WTC11 (cell line): ENCODE results near the gene MOGAT2.

Source experiments
- CREM ChIP-seq: sonication (generic); formaldehyde crosslinking; IDR thresholded peaks from 2 replicates; pipeline ENCODE4 v1.8.1; 2022; ENCODE audit warnings: mild to moderate bottlenecking, missing genetic modification reagents, moderate library complexity
- GRHL2 ChIP-seq: fragments of 250-450 bp; sonication (Bioruptor Pico); IDR thresholded peaks from 2 replicates; pipeline ENCODE4 v1.8.0; 2022; ENCODE audit warnings: mild to moderate bottlenecking, moderate library complexity; ENCODE audit not compliant: insufficient replicate concordance, severe bottlenecking
- IRF2 ChIP-seq: sonication (generic); formaldehyde crosslinking; IDR thresholded peaks from 2 replicates; pipeline ENCODE4 v1.8.0; 2022; ENCODE audit warnings: low read depth, missing genetic modification reagents, borderline replicate concordance
- NR1H2 ChIP-seq: sonication (generic); formaldehyde crosslinking; IDR thresholded peaks from 2 replicates; pipeline ENCODE4 v1.9.0; 2021; ENCODE audit warnings: mild to moderate bottlenecking, moderate library complexity, missing genetic modification reagents
- ZNF232 ChIP-seq: sonication (generic); formaldehyde crosslinking; IDR thresholded peaks from 2 replicates; pipeline ENCODE4 v1.8.0; 2022; ENCODE audit warnings: mild to moderate bottlenecking, missing genetic modification reagents
- TF ChIP-seq, protein P1 (sequence below): sonication (generic); formaldehyde crosslinking; IDR thresholded peaks from 2 replicates; pipeline ENCODE4 v1.8.0; 2022; ENCODE audit warnings: mild to moderate bottlenecking, missing genetic modification reagents
- TF ChIP-seq, protein P2 (sequence below): fragments of 200-600 bp; IDR thresholded peaks from 2 replicates; pipeline ENCODE4 v1.8.0; 2022; ENCODE audit warnings: antibody characterized with exemption
- TF ChIP-seq, protein P3 (sequence below): sonication (generic); formaldehyde crosslinking; IDR thresholded peaks from 2 replicates; pipeline ENCODE4 v1.8.0; 2022; ENCODE audit warnings: mild to moderate bottlenecking, missing genetic modification reagents
- TF ChIP-seq, protein P4 (sequence below): fragments of 250-450 bp; sonication (Bioruptor Pico); IDR thresholded peaks from 2 replicates; pipeline ENCODE4 v1.8.0; 2021; ENCODE audit warnings: mild to moderate bottlenecking
- TF ChIP-seq, protein P5 (sequence below): sonication (generic); formaldehyde crosslinking; conservative IDR thresholded peaks from 2 replicates; pipeline ENCODE4 v1.8.1; 2022; ENCODE audit warnings: mild to moderate bottlenecking, missing genetic modification reagents
- TF ChIP-seq, protein P6 (sequence below): sonication (generic); formaldehyde crosslinking; IDR thresholded peaks from 2 replicates; pipeline ENCODE4 v1.8.1; 2022; ENCODE audit warnings: low read depth, missing genetic modification reagents, borderline replicate concordance
- TF ChIP-seq, protein P7 (sequence below): fragments of 250-450 bp; sonication (Bioruptor Pico); IDR thresholded peaks from 2 replicates; pipeline ENCODE4 v1.9.0; 2021; ENCODE audit warnings: moderate library complexity, mild to moderate bottlenecking, inconsistent platforms, borderline replicate concordance

DNA sequence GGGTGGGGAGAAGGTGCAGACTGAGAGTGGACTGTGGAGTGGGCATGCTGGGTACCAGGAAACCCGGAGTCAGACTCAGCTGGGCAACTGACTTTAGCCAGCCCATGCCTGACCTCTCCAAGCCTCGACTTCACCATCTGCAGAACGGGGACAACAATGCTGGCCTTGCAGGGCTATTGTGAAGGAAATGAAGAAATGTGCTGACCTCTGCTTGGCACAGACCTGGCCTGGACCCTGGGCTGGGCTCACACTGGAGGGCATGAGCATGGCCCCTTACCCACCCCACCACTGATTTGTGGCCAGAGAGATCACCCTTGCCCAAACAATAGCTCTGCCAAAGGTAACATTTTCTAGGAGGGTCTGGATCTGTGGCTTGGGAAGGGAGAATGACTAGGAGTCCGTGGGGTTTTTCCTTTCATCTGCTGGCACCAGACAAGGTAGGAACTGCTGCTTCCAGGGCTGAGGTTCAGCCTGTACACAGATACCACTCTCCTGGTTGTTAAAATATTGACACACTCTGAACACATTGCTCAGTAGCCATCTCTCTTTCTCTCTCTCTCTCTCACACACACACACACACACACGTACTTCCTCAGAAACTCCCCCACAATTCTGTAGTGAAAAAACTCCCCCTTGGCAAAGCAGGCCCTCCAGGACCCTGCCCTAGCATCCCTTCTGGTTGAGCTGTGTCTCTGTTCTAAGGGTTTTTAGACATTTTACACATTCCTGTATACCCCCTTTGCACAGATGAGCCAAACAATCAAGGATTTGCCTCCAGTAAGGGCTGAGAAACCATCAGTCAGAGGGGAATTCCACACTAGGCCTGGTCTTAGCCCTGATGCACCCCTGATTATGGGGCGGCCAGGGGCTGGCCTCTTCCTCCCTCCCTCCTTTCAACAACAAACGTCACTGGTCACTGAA lies 1.0 kb downstream of the MOGAT2 start:
- TF ChIP-seq, protein P1, sequence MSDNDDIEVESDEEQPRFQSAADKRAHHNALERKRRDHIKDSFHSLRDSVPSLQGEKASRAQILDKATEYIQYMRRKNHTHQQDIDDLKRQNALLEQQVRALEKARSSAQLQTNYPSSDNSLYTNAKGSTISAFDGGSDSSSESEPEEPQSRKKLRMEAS = no peak
- TF ChIP-seq, protein P2, sequence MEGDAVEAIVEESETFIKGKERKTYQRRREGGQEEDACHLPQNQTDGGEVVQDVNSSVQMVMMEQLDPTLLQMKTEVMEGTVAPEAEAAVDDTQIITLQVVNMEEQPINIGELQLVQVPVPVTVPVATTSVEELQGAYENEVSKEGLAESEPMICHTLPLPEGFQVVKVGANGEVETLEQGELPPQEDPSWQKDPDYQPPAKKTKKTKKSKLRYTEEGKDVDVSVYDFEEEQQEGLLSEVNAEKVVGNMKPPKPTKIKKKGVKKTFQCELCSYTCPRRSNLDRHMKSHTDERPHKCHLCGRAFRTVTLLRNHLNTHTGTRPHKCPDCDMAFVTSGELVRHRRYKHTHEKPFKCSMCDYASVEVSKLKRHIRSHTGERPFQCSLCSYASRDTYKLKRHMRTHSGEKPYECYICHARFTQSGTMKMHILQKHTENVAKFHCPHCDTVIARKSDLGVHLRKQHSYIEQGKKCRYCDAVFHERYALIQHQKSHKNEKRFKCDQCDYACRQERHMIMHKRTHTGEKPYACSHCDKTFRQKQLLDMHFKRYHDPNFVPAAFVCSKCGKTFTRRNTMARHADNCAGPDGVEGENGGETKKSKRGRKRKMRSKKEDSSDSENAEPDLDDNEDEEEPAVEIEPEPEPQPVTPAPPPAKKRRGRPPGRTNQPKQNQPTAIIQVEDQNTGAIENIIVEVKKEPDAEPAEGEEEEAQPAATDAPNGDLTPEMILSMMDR = no peak
- no peak for TF ChIP-seq ZNF232 (CRISPR knock-in tag)
- TF ChIP-seq NR1H2 (CRISPR knock-in tag) = no peak
- no peak for TF ChIP-seq GRHL2 (CRISPR knock-in tag)
- TF ChIP-seq, protein P3, sequence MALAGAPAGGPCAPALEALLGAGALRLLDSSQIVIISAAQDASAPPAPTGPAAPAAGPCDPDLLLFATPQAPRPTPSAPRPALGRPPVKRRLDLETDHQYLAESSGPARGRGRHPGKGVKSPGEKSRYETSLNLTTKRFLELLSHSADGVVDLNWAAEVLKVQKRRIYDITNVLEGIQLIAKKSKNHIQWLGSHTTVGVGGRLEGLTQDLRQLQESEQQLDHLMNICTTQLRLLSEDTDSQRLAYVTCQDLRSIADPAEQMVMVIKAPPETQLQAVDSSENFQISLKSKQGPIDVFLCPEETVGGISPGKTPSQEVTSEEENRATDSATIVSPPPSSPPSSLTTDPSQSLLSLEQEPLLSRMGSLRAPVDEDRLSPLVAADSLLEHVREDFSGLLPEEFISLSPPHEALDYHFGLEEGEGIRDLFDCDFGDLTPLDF = no peak
- TF ChIP-seq CREM (CRISPR knock-in tag) = no peak
- TF ChIP-seq, protein P4, sequence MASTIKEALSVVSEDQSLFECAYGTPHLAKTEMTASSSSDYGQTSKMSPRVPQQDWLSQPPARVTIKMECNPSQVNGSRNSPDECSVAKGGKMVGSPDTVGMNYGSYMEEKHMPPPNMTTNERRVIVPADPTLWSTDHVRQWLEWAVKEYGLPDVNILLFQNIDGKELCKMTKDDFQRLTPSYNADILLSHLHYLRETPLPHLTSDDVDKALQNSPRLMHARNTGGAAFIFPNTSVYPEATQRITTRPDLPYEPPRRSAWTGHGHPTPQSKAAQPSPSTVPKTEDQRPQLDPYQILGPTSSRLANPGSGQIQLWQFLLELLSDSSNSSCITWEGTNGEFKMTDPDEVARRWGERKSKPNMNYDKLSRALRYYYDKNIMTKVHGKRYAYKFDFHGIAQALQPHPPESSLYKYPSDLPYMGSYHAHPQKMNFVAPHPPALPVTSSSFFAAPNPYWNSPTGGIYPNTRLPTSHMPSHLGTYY (CRISPR knock-in tag) = no peak
- TF ChIP-seq, protein P5, sequence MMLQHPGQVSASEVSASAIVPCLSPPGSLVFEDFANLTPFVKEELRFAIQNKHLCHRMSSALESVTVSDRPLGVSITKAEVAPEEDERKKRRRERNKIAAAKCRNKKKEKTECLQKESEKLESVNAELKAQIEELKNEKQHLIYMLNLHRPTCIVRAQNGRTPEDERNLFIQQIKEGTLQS (CRISPR knock-in tag) = no peak
- TF ChIP-seq, protein P6, sequence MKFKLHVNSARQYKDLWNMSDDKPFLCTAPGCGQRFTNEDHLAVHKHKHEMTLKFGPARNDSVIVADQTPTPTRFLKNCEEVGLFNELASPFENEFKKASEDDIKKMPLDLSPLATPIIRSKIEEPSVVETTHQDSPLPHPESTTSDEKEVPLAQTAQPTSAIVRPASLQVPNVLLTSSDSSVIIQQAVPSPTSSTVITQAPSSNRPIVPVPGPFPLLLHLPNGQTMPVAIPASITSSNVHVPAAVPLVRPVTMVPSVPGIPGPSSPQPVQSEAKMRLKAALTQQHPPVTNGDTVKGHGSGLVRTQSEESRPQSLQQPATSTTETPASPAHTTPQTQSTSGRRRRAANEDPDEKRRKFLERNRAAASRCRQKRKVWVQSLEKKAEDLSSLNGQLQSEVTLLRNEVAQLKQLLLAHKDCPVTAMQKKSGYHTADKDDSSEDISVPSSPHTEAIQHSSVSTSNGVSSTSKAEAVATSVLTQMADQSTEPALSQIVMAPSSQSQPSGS (CRISPR knock-in tag) = no peak
- TF ChIP-seq, protein P7, sequence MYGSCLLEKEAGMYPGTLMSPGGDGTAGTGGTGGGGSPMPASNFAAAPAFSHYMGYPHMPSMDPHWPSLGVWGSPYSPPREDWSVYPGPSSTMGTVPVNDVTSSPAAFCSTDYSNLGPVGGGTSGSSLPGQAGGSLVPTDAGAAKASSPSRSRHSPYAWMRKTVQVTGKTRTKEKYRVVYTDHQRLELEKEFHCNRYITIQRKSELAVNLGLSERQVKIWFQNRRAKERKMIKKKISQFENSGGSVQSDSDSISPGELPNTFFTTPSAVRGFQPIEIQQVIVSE (CRISPR knock-in tag) = no peak
- TF ChIP-seq IRF2 (CRISPR knock-in tag) = no peak
